H1 (cell line): ENCODE results near the gene ANO9. TPM values are rescaled to one million over a fixed set of nuclear protein-coding genes. Genes with fewer than 3 reads are reported as not detected.

Experiments used
- CBX5 ChIP-seq: fragments of 300-800, 300-1000 bp; sonication (generic); IDR thresholded peaks from 2 replicates; pipeline ENCODE4 v1.7.1; 2016; ENCODE audit warnings: antibody characterized with exemption, low read length, low read depth
- CREB1 ChIP-seq: IDR thresholded peaks from 2 replicates; pipeline ENCODE4 v1.6.1; 2012; ENCODE audit warnings: inconsistent platforms
- EGR1 ChIP-seq: IDR thresholded peaks from 2 replicates; pipeline ENCODE4 v1.6.1; 2011; ENCODE audit warnings: low read depth, low read length, borderline replicate concordance
- GTF2F1 ChIP-seq: IDR thresholded peaks from 2 replicates; pipeline ENCODE4 v1.6.1; 2012; ENCODE audit warnings: low read depth, low read length, improper control_type of control experiment, borderline replicate concordance
- JUND ChIP-seq: IDR thresholded peaks from 2 replicates; pipeline ENCODE4 v1.6.1; 2011; ENCODE audit warnings: mild to moderate bottlenecking, improper control_type of control experiment, low read length
- KDM1A ChIP-seq: fragments of 200-600, 300-600 bp; sonication (generic); IDR thresholded peaks from 2 replicates; pipeline ENCODE4 v1.7.1; 2016; ENCODE audit warnings: mild to moderate bottlenecking, low read length, borderline replicate concordance
- POU5F1 ChIP-seq: IDR thresholded peaks from 2 replicates; pipeline ENCODE4 v1.6.1; 2011; ENCODE audit warnings: low read depth, mild to moderate bottlenecking, low read length, moderate library complexity
- SIN3A ChIP-seq, 2 experiments: IDR thresholded peaks in 1 of 2; conservative IDR thresholded peaks in 1 of 2; 2 replicates each; pipeline ENCODE4 v1.6.1; 2011 to 2012; ENCODE audit warnings: low read length in 2 of 2, improper control_type of control experiment in 1 of 2, low read depth in 1 of 2, mild to moderate bottlenecking in 1 of 2
- polyA plus RNA-seq, 7 experiments: library from polyadenylated mRNA; depleted of rRNA in 3 of 7; stranded (reverse) in 5 of 7; unstranded in 2 of 7; fragments of >200 nt in 5 of 7; fragments of 200-250 nt in 2 of 7; gene quantifications; 1 replicate in 5 of 7; 2 replicates in 1 of 7; 4 replicates in 1 of 7; pipeline versions ENCODE4 v1.2.1 to v1.2.3, GENCODE V29; 2011 to 2013; ENCODE audit warnings: missing spikeins in 2 of 7, mixed read lengths in 2 of 7
- total RNA-seq: library from RNA; stranded (reverse); fragmentation: NEBNext Ultra II Directional; extraction: Animal tissue kit (Norgen Biotek cat#: 25700); gene quantifications from 2 replicates; pipeline ENCODE4 v1.2.1, GENCODE V29; 2021
- TF ChIP-seq, protein P1 (sequence below): fragments of 300-600 bp; sonication (generic); IDR thresholded peaks from 2 replicates; pipeline ENCODE4 v1.7.1; 2012; ENCODE audit warnings: low read length, moderate library complexity, mild to moderate bottlenecking, inconsistent platforms; ENCODE audit not compliant: insufficient replicate concordance
- TF ChIP-seq, protein P2 (sequence below): IDR thresholded peaks from 2 replicates; pipeline ENCODE4 v1.6.1; 2011; ENCODE audit warnings: low read length, improper control_type of control experiment

The ANO9 gene
- total and polyA plus RNA-seq, 2 of the 8 experiments (the other 6 are each of a cell fraction or from before 2014, with no cell fraction given), result 20.0 to 20.7 TPM

DNA sequence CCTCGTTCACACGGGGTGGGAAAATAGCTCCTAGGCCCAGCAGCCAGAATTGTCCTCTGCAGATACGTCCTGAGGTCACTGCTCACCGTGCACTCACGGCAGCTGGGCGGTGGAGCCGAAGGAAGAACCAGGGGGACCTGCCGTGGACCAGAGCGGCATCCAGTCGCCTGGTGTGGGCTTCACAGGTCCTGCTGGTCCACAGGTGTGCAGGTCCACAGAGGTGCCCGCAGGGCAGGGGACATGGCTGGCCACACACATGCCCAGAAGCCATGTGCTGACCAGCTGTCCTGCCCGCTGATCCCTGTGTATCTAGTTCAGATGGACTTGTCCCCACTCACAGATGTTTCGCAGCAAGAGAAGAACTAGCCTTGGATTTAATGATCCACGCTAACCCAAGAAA is 58.4 kb downstream of the ANO9 start (continued):
- TF ChIP-seq, protein P1, sequence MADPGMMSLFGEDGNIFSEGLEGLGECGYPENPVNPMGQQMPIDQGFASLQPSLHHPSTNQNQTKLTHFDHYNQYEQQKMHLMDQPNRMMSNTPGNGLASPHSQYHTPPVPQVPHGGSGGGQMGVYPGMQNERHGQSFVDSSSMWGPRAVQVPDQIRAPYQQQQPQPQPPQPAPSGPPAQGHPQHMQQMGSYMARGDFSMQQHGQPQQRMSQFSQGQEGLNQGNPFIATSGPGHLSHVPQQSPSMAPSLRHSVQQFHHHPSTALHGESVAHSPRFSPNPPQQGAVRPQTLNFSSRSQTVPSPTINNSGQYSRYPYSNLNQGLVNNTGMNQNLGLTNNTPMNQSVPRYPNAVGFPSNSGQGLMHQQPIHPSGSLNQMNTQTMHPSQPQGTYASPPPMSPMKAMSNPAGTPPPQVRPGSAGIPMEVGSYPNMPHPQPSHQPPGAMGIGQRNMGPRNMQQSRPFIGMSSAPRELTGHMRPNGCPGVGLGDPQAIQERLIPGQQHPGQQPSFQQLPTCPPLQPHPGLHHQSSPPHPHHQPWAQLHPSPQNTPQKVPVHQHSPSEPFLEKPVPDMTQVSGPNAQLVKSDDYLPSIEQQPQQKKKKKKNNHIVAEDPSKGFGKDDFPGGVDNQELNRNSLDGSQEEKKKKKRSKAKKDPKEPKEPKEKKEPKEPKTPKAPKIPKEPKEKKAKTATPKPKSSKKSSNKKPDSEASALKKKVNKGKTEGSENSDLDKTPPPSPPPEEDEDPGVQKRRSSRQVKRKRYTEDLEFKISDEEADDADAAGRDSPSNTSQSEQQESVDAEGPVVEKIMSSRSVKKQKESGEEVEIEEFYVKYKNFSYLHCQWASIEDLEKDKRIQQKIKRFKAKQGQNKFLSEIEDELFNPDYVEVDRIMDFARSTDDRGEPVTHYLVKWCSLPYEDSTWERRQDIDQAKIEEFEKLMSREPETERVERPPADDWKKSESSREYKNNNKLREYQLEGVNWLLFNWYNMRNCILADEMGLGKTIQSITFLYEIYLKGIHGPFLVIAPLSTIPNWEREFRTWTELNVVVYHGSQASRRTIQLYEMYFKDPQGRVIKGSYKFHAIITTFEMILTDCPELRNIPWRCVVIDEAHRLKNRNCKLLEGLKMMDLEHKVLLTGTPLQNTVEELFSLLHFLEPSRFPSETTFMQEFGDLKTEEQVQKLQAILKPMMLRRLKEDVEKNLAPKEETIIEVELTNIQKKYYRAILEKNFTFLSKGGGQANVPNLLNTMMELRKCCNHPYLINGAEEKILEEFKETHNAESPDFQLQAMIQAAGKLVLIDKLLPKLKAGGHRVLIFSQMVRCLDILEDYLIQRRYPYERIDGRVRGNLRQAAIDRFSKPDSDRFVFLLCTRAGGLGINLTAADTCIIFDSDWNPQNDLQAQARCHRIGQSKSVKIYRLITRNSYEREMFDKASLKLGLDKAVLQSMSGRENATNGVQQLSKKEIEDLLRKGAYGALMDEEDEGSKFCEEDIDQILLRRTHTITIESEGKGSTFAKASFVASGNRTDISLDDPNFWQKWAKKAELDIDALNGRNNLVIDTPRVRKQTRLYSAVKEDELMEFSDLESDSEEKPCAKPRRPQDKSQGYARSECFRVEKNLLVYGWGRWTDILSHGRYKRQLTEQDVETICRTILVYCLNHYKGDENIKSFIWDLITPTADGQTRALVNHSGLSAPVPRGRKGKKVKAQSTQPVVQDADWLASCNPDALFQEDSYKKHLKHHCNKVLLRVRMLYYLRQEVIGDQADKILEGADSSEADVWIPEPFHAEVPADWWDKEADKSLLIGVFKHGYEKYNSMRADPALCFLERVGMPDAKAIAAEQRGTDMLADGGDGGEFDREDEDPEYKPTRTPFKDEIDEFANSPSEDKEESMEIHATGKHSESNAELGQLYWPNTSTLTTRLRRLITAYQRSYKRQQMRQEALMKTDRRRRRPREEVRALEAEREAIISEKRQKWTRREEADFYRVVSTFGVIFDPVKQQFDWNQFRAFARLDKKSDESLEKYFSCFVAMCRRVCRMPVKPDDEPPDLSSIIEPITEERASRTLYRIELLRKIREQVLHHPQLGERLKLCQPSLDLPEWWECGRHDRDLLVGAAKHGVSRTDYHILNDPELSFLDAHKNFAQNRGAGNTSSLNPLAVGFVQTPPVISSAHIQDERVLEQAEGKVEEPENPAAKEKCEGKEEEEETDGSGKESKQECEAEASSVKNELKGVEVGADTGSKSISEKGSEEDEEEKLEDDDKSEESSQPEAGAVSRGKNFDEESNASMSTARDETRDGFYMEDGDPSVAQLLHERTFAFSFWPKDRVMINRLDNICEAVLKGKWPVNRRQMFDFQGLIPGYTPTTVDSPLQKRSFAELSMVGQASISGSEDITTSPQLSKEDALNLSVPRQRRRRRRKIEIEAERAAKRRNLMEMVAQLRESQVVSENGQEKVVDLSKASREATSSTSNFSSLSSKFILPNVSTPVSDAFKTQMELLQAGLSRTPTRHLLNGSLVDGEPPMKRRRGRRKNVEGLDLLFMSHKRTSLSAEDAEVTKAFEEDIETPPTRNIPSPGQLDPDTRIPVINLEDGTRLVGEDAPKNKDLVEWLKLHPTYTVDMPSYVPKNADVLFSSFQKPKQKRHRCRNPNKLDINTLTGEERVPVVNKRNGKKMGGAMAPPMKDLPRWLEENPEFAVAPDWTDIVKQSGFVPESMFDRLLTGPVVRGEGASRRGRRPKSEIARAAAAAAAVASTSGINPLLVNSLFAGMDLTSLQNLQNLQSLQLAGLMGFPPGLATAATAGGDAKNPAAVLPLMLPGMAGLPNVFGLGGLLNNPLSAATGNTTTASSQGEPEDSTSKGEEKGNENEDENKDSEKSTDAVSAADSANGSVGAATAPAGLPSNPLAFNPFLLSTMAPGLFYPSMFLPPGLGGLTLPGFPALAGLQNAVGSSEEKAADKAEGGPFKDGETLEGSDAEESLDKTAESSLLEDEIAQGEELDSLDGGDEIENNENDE, result no peak
- TF ChIP-seq JUND, result no peak
- no peak for TF ChIP-seq GTF2F1
- TF ChIP-seq KDM1A, result no peak
- no peak for TF ChIP-seq POU5F1
- TF ChIP-seq, protein P2, sequence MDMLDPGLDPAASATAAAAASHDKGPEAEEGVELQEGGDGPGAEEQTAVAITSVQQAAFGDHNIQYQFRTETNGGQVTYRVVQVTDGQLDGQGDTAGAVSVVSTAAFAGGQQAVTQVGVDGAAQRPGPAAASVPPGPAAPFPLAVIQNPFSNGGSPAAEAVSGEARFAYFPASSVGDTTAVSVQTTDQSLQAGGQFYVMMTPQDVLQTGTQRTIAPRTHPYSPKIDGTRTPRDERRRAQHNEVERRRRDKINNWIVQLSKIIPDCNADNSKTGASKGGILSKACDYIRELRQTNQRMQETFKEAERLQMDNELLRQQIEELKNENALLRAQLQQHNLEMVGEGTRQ, result no peak
- TF ChIP-seq SIN3A (conservative IDR thresholded peaks at IDR 0.05 in 1 of 2, IDR thresholded peaks at IDR 0.05 in 1 of 2; ENCODE audit: low read depth in 1 of 2, low read length in 2 of 2), result no peak
- TF ChIP-seq EGR1, result no peak
- no peak for TF ChIP-seq CREB1
- TF ChIP-seq CBX5, result no peak
